Measurements from ENCODE around the gene SPA17.

The SPA17 gene

DNA sequence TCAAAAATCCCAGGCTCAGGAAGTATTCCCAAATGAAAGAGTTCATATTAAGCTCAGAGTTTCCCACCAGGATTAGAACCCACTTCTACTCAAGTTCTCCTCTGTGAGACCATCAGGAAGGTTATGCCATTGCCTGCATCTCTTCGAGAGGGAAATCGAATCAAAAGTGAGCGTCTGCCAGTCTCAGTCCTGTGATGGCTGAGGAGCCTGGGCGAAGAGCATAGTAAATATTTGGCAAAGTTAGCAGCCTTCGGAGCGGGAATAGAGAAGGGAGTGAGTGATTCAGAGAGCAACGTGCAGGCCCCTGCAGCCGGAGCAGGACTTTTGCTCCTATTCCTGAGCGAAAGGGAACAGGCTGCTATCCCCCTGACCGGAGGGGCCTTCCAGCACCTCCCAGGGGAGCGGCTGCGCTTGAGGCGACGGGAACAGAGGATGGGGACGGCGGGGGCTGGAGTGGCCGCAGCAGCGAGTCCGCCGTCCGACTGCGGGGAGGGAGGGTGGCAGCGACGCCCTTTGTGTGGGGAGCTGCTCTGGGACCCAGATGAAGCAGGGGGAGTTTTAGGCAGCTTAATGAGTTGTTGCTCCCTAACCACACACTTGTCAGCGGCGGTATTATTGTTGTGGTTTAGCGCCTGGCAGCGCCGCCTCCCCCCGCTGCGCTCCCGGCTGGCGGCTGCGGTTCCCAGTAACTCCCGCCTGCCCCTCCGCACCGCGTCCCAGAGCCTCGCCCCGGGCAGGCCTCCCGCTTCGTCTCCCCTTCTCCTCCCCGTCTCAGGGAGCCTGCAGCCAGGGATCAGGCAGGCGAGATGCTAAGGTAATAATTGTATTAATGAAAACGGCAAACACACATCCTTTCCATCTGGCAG lies 44.3 kb downstream of the SPA17 start:
- DNase-seq, result peak; percentile 62
- peak; percentile 93 for ATAC-seq (ENCODE audit: insufficient read depth, low read depth)

DNA sequence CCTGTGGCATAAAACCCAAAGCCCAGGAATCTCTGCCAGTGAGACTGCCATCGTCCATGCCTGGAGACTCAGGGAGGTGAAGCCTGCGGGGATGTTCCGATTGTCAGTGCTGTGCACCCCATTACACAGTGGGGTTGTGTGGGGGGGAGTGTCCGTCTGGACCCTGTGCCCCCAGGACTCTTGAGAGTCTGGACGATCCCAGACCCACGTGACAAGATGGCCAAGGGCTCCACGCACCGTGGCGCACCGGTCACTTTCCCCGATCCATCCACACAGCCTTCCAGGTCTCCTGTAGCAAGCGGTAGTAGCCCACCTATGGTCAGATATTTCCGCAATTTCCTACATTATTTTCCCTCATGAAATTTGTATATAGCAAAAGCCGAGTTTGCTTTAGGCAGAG lies 45.1 kb downstream of the SPA17 start:
- Histone ChIP-seq H3K4me2 (ENCODE audit: insufficient read depth, low read length) (no peak overlapping the region), H3K4me1 (ENCODE audit: insufficient read depth, low read length) (peaks cover 9% of the 10 kb centered on the region; the same call in 1 of the 2 replicates), H3K27me3 (ENCODE audit: insufficient read depth, low read length, poor library complexity) (peaks cover 76% of the 10 kb centered on the region), H4K20me1 (ENCODE audit: insufficient read depth, low read length) (peaks cover 26% of the 10 kb centered on the region), H3K79me2 (ENCODE audit: insufficient read depth, low read length) (no peaks in the 10 kb centered on the region), H3K27ac (ENCODE audit: low read length) (no peak overlapping the region), H2AFZ (ENCODE audit: low read depth, low read length) (no peak overlapping the region), H3K4me3 (ENCODE audit: low read depth in 1 of 2, low read length in 2 of 2) (no peak overlapping the region), H3K9ac (ENCODE audit: low read depth, low read length) (no peak overlapping the region), H3K9me3 (ENCODE audit: insufficient read depth, low read length, severe bottlenecking) (no peaks in the 10 kb centered on the region), H3K36me3 (ENCODE audit: insufficient read depth, low read length) (no peaks in the 10 kb centered on the region)
- DNase-seq, result no peak
- TF ChIP-seq, protein P1, sequence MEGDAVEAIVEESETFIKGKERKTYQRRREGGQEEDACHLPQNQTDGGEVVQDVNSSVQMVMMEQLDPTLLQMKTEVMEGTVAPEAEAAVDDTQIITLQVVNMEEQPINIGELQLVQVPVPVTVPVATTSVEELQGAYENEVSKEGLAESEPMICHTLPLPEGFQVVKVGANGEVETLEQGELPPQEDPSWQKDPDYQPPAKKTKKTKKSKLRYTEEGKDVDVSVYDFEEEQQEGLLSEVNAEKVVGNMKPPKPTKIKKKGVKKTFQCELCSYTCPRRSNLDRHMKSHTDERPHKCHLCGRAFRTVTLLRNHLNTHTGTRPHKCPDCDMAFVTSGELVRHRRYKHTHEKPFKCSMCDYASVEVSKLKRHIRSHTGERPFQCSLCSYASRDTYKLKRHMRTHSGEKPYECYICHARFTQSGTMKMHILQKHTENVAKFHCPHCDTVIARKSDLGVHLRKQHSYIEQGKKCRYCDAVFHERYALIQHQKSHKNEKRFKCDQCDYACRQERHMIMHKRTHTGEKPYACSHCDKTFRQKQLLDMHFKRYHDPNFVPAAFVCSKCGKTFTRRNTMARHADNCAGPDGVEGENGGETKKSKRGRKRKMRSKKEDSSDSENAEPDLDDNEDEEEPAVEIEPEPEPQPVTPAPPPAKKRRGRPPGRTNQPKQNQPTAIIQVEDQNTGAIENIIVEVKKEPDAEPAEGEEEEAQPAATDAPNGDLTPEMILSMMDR (IDR thresholded peaks at IDR 0.05; ENCODE audit: borderline replicate concordance, extremely low read depth, low read length, poor library complexity, severe bottlenecking), result no peak
- TF ChIP-seq EZH2 (IDR thresholded peaks at IDR 0.05; ENCODE audit: borderline replicate concordance, low read depth, low read length, severe bottlenecking), result no peak
- ATAC-seq (ENCODE audit: insufficient read depth, low read depth), result no peak

More for the DNA sequence above, 44.3 kb downstream of the SPA17 start:
- Histone ChIP-seq H3K4me2 (ENCODE audit: insufficient read depth, low read length) (no peak overlapping the region), H3K27me3 (ENCODE audit: insufficient read depth, low read length, poor library complexity) (peaks cover 70% of the 10 kb centered on the region), H2AFZ (ENCODE audit: low read depth, low read length) (no peak overlapping the region), H3K27ac (ENCODE audit: low read length) (no peak overlapping the region), H3K4me3 (ENCODE audit: low read depth in 1 of 2, low read length in 2 of 2) (no peak overlapping the region), H4K20me1 (ENCODE audit: insufficient read depth, low read length) (peaks cover 25% of the 10 kb centered on the region), H3K9me3 (ENCODE audit: insufficient read depth, low read length, severe bottlenecking) (no peaks in the 10 kb centered on the region), H3K79me2 (ENCODE audit: insufficient read depth, low read length) (no peaks in the 10 kb centered on the region), H3K4me1 (ENCODE audit: insufficient read depth, low read length) (peaks cover 9% of the 10 kb centered on the region; the same call in 1 of the 2 replicates), H3K36me3 (ENCODE audit: insufficient read depth, low read length) (no peaks in the 10 kb centered on the region), H3K9ac (ENCODE audit: low read depth, low read length) (no peak overlapping the region)
- TF ChIP-seq EZH2 (IDR thresholded peaks at IDR 0.05; ENCODE audit: borderline replicate concordance, low read depth, low read length, severe bottlenecking), result peak; percentile 55
- TF ChIP-seq, protein P1 (IDR thresholded peaks at IDR 0.05; ENCODE audit: borderline replicate concordance, extremely low read depth, low read length, poor library complexity, severe bottlenecking), result no peak

DNA sequence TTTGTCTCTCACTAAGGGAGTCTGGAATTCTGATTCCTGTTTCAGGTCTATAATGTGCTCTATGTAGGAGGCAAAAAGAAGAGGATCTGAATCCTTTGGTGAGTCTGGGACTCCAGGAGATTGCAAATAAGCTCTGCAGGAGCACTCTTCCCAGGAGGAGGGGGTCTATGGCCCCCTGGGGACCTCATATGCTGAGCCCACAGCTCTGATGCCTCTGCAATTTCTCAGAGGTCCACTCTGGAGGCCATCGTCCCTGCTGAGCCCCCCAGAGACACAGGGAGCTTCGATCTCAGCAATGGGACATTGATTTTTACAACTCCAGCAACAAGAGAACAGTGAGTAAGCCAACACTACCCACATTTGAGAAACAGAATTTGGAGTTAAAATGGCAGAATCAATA lies 45.8 kb downstream of the SPA17 start:
- Histone ChIP-seq H3K27me3 (ENCODE audit: insufficient read depth, low read length, poor library complexity) (peaks cover 80% of the 10 kb centered on the region), H3K4me2 (ENCODE audit: insufficient read depth, low read length) (no peak overlapping the region), H3K4me1 (ENCODE audit: insufficient read depth, low read length) (peaks cover 9% of the 10 kb centered on the region; the same call in 1 of the 2 replicates), H2AFZ (ENCODE audit: low read depth, low read length) (no peak overlapping the region), H3K9me3 (ENCODE audit: insufficient read depth, low read length, severe bottlenecking) (no peaks in the 10 kb centered on the region), H3K79me2 (ENCODE audit: insufficient read depth, low read length) (no peaks in the 10 kb centered on the region), H3K4me3 (ENCODE audit: low read depth in 1 of 2, low read length in 2 of 2) (no peak overlapping the region), H4K20me1 (ENCODE audit: insufficient read depth, low read length) (peaks cover 31% of the 10 kb centered on the region), H3K27ac (ENCODE audit: low read length) (no peak overlapping the region), H3K36me3 (ENCODE audit: insufficient read depth, low read length) (no peaks in the 10 kb centered on the region), H3K9ac (ENCODE audit: low read depth, low read length) (no peak overlapping the region)
- TF ChIP-seq, protein P1 (IDR thresholded peaks at IDR 0.05; ENCODE audit: borderline replicate concordance, extremely low read depth, low read length, poor library complexity, severe bottlenecking), result no peak
- no peak for TF ChIP-seq EZH2 (IDR thresholded peaks at IDR 0.05; ENCODE audit: borderline replicate concordance, low read depth, low read length, severe bottlenecking)
- DNase-seq (no peak), ATAC-seq (ENCODE audit: insufficient read depth, low read depth) (no peak)
